HG02678 (cell line): Measurements from ENCODE around the gene NEK11.
A peak's percentile ranks its signal among the peaks of the same experiment; 100 is the strongest.
"Not testable (repeated sequence)": the region's sequence is repeated elsewhere in the genome, so short reads cannot be mapped to it uniquely, and the experiment has no call there.

ENCODE experiments used
- ATAC-seq: cut with Tn5 transposase; IDR thresholded peaks from one replicate; pipeline ENCODE4 v1.9.1; 2021; ENCODE audit warnings: mild to moderate bottlenecking, moderate library complexity; ENCODE audit not compliant: unreplicated experiment

NEK11 gene

GRCh38 chr3:131283862-131284261 is 257.2 kb downstream of the NEK11 start:
- ATAC-seq = no peak

- ATAC-seq = no peak
Observed at GRCh38 chr3:131284302-131284701, 257.6 kb downstream of the NEK11 start.

DNA sequence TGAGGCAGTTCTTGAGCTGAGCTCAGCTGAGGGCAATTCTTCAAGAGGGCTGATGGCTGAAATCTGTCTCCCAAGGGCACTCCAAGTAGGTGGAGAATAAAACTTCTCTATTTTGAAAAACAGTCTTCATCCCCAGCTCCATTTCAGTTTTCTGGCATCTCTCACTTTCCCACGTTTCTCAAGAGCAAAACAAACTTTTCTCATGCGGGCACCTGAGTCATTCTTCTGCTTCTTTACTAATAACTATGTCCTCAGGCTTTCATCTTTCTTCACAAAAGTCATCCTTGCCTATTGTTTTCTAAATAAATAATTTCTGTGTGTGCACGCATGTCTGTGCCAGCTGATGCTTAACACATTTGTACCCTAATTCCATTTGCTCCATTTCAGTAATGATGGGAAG is 258.8 kb downstream of the NEK11 start:
- no peak for ATAC-seq

GRCh38 chr3:131299836-131300235 is 273.2 kb downstream of the NEK11 start:
- no peak for ATAC-seq

- no peak for ATAC-seq
Observed at GRCh38 chr3:131303848-131304247, 277.2 kb downstream of the NEK11 start.

GRCh38 chr3:131304890-131305289 is 278.2 kb downstream of the NEK11 start:
- ATAC-seq = no peak

DNA sequence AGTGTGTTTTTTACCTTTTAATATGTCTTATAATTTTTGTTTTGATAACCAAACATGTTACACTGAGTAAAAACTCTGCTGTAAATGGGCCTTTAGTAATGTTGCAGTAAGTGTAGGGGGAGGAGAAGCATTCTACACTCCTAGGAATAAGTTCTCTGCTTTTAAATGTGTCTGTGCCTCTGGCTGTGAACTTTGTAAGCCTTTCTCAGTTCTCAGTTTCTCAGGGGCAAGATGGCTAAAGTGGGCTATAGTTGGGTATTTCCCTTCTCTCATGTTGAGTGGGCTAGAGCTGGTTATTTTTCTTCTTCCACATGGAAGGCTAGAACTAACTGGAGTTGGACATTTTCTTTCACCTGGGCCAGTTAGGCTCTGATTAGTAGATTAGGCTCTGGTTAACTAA is 279.6 kb downstream of the NEK11 start:
- ATAC-seq = no peak

- no peak for ATAC-seq
Observed at GRCh38 chr3:131314318-131314717, 287.6 kb downstream of the NEK11 start.

DNA sequence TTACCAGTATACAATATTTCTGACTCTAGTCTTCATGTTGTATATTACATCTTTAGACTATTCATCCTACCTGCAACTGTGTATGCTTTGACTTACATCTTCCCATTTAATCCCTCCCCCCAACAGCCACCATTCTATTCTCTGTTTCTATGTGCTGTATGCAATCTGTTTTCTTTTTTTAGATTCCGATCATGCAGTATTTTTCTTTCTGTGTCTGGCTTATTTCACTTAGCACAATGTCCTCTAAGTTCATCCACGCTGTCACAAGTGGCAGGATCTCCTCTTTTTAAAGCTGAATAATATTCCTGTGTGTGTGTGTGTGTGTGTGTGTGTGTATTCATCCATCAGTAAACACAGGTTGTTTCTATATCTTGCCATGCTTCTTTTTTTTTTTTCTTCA is 288.5 kb downstream of the NEK11 start:
- ATAC-seq = no peak

DNA sequence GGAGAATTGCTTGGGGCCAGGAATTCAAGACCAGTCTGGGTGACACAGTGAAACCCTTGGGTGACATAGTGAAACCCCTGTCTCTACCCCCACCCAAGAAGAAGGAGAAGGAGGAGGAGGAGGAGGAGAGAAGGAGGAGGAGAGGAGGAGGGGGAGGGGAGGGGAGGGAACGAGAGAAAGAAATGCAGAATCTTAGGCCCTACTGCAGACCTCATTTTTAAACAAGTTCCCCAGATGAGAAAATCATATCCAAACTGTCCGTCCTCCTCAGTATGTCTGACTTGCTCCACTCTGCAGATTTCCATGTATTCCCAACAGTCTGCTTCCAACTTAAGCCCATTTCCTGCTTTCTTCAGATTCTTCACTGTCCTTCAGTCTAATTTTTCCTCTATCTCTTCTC is 291.0 kb downstream of the NEK11 start:
- ATAC-seq = no peak

- no peak for ATAC-seq
Observed at GRCh38 chr3:131323014-131323413, 296.3 kb downstream of the NEK11 start.

GRCh38 chr3:131323792-131324191 is 297.1 kb downstream of the NEK11 start:
- no peak for ATAC-seq

DNA sequence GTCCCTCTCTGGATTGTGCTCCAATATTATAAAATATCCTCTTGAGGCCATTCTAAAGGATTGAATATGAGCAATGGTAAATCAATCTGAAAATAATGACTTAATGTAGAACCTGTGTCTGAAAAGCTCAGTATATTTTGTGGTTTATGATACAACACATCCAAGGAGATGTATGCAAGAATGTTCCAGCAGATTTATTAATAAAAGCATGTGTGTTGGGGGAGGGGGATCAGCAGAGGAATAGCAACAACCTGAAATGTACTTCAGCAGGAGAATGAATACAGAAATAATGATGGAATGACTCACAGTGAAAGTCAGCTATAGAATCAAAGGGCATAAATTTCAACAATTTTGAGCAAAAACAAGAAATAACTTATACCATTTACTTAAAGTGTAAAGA is 298.2 kb downstream of the NEK11 start:
- ATAC-seq = no peak

DNA sequence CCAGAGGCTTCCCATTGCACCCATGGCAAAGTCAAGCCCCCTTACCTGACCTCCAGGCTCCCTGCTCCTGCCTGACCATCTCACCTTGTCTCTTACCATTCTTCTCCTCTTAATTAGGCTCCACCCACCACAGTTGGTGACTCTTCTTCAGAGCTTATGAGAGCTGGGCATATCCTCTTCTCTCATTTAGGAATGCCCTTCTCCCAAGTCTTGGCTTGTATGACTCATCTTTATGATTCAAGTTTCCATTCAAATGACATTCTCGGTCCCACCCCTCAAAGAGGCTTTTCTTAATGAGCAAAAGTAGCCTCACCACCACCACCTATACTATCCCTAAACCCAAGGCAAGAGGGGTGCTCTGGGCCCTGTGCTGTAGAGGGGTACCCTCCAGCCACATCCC is 299.6 kb downstream of the NEK11 start:
- ATAC-seq = no peak

DNA sequence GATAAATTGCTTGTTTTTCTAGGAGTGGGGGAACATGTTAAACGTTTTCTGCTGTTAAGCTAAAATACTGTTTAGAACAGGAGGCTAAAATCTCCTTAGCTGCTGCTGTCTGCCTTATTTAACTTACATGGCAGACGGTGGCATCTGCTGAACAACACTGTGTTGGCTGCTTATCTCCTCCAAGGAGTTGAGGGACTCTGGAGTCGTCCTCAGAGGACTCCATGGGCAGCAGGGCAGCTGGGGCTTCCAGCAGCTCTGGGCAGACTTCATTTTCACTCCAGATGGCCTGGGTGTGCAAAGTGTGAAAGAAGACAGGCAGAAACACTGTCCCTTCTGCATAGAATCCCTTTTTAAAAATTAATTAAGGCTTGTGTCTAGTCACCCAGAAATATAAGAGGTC is 302.0 kb downstream of the NEK11 start:
- no peak for ATAC-seq

DNA sequence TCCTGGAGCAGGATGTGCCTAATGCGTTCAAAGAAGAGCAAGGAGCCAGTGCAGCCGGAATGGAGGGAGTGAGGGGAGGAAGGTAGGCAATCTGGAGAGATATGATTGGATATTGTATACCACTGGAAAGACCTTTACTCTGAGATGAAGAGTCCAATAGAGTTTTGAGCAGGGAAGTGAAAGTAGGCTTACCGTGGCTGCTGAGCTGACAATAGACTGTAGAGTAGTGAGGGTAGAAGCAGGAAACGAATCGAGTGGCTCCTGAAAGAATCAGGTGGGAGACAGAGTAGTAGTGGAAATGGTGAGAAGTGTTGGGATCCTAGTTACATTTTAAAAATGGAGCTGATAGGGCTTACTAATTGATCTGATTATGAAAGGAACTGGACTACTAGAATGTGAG is 303.1 kb downstream of the NEK11 start:
- ATAC-seq = peak; percentile 56

- ATAC-seq = not testable (repeated sequence)
Observed at GRCh38 chr3:131331456-131332085, 304.9 kb downstream of the NEK11 start.

- no peak for ATAC-seq
Observed at GRCh38 chr3:131338948-131339640, 312.4 kb downstream of the NEK11 start.

- ATAC-seq = no peak
Observed at GRCh38 chr3:131341761-131342160, 315.1 kb downstream of the NEK11 start.

DNA sequence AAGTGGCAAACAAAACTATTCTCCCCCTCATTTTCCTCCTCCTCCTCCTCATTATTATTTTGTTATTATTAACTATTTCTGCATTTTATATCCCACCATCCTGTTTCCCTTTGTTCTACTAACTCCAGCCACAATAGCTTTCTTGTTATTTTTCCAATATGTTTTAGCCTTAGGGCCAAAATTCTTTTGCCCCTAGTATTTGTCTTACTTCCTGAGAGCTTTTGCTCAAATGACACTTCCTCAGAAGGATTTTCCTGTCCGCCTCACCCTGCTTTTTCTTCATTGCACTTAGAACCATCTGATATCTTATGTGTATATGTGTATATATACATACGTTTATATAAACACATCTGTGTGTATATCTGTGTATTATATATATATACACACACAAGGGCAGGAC is 322.2 kb downstream of the NEK11 start:
- ATAC-seq = no peak

DNA sequence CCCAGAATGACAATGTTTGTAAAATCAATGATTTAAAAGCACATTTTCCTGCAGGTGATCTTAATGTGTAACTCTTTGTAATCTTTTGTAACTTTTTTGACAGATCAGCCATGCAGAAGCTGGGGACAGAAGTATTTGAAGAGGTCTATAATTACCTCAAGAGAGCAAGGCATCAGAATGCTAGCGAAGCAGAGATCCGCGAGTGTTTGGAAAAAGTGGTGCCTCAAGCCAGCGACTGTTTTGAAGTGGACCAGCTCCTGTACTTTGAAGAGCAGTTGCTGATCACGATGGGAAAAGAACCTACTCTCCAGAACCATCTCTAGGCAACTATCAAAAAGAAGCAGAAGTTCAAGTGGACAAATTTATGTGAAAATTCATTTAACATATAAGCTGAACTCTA is 322.8 kb downstream of the NEK11 start:
- no peak for ATAC-seq

GRCh38 chr3:131349946-131350347 is 323.3 kb downstream of the NEK11 start:
- no peak for ATAC-seq

GRCh38 chr3:131350506-131350905 is 323.8 kb downstream of the NEK11 start:
- no peak for ATAC-seq
